Thoracic aorta endothelial cell (primary cell): Measurements from ENCODE around the gene PHACTR2. TPM values are rescaled to one million over a fixed set of nuclear protein-coding genes. Genes with fewer than 3 reads are reported as not detected.

Experiments
- small RNA-seq: library from RNA; depleted of rRNA; stranded (forward); fragments of <200 nt; gene quantifications from one replicate; pipeline ENCODE3, GENCODE V24; 2012
- total RNA-seq: library from RNA; depleted of rRNA; stranded (reverse); fragments of >200 nt; gene quantifications from 2 replicates; pipeline ENCODE4 v1.2.3, GENCODE V29; 2012

PHACTR2 gene
- total RNA-seq, result 210 and 243 TPM in 2 replicates

GRCh38 chr6:143677891-143678791, at the start of gene PHACTR2:
TSS of gene PHACTR2 (plus strand) at chr6:143677965. CDS start at chr6:143678164, 199 bp downstream.

GRCh38 chr6:143842902-143843676, 165.3 kb downstream of the PHACTR2 start, which contains the start of gene LTV1:
TSS of gene LTV1 (plus strand) at chr6:143843338. CDS start at chr6:143843478, 140 bp downstream.

GRCh38 chr6:143864234-143864633, 186.5 kb downstream of the PHACTR2 start, which contains the start of gene ZC2HC1B:
TSS of gene ZC2HC1B (plus strand) at chr6:143864474. CDS start at chr6:143864540, 66 bp downstream.

Small RNA genes within 50 kb of the gene (small RNA-seq; reads per million reads assigned to genes)
- not detected for gene ZC2HC1B

Other genes starting within 250 kb of the PHACTR2 start
- 13.0 and 15.4 TPM in 2 replicates for gene ADAT2, start 227.3 kb upstream of the PHACTR2 start, total RNA-seq
- 24.6 and 28.1 TPM in 2 replicates for gene PEX3, start 227.2 kb upstream of the PHACTR2 start, total RNA-seq
- gene FUCA2, start 166.2 kb upstream of the PHACTR2 start, total RNA-seq, result 41.2 and 61.5 TPM in 2 replicates
- gene LTV1, start 165.4 kb downstream of the PHACTR2 start, total RNA-seq, result 32.5 and 38.7 TPM in 2 replicates
- not detected in 2 replicates for gene ZC2HC1B, start 186.5 kb downstream of the PHACTR2 start, total RNA-seq